HG03064 (cell line): ENCODE data around the gene ACOX3.
A peak's percentile ranks its signal among the peaks of the same experiment; 100 is the strongest.
"Not testable (repeated sequence)": the region's sequence is repeated elsewhere in the genome, so short reads cannot be mapped to it uniquely, and the experiment has no call there.

Experiments used
- ATAC-seq: cut with Tn5 transposase; IDR thresholded peaks from one replicate; pipeline ENCODE4 v1.9.1; 2021; ENCODE audit warnings: low read depth; ENCODE audit not compliant: unreplicated experiment

The ACOX3 gene

GRCh38 chr4:8435656-8436121, 4.8 kb downstream of the ACOX3 start:
- peak; percentile 47 for ATAC-seq

DNA sequence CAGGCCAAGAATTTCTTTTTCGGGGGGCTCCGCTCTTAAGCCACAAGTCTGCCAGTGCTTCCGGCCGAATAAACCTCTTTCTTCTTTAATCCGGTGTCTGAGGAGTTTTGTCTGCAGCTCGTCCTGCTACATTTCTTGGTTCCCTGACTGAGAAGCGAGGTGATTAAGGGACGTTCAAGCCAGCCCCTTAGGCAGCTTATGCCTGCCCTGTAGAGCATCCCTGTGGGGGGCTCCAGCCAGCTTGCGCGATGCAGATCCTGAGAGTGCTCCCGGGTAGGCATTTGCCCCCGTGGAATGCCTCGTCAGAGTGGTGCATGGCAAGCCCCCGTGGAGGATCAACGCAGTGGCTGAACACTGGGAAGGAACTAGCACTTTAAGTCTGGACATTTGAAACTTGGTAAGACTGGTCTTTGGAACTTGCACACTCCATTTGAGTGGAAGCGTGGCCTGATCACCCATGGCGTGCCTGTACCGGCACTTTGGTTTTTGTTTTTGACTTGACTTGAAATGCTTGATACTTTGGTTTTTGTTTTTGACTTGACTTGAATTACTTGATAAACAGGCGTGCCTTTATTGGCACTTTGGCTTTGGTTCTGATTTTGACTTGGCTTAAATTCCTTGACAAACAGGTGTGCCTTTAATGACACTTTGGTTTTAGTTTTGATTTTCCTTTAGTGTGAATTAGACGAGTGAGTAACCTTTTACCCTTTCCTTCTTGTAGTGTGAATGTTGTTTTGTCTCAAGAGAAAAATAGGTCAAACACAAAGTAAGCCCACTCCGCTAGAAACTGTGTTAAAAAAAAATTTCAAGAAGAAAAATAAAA, 6.1 kb downstream of the ACOX3 start:
- ATAC-seq, result no peak

DNA sequence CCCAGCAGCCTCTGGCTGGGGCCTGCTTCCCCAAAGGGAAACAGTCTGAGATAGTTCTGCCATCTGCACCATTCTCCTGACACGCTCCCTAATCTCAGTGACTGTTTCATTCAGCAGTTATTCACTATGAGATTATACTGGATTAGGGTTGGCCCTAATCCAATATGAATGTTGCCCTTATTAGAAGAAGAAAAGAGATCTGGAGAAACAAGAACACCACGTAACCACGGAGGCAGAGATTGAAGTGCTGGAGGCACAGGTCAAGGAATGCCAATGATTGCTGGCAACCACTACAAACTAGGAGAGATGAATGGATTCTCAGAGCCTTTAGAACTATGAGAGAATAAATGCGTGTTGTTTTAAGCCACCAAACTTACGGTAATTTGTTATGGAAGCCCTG, 7.4 kb downstream of the ACOX3 start:
- ATAC-seq, result no peak

DNA sequence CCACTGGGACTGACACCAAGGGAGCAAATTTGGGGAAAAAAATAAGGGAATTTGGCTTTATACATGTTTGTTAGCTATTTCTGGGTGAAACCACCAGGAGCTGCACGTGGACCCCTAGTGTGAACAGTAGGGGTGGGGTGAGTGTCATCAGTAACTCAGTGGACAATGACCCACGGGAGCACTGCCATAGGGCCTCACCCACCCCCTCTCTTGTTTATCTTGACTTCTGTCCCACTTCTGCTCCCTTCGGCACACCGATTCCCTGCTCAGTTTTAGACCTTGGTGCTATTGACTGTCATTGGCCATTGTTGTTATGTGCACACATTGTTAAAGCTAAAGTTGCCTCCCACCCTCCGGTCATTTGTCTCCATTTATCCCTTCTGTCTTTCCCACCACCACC, 9.0 kb downstream of the ACOX3 start:
- no peak for ATAC-seq

GRCh38 chr4:8428288-8429097, 12.0 kb downstream of the ACOX3 start:
- peak; percentile 95 for ATAC-seq

GRCh38 chr4:8427761-8428287, 12.7 kb downstream of the ACOX3 start:
- peak; percentile 39 for ATAC-seq

DNA sequence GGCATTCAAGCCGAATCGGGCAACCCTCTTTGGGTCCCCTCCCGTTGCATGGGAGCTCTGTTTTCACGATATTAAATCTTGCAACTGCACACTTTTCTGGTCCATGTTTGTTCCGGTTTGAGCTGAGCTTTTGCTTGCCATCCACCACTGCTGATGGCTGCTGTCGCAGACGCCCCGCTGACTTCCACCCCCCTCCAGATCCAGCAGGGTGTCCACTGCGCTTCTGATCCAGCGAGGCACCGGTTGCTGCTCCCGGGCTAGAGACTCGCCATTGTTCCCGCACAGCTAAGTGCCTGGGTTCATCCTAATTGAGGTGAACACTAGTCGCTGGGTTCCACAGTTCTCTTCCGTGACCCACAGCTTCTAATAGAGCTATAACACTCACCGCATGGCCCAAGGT, 13.3 kb downstream of the ACOX3 start:
- no peak for ATAC-seq

DNA sequence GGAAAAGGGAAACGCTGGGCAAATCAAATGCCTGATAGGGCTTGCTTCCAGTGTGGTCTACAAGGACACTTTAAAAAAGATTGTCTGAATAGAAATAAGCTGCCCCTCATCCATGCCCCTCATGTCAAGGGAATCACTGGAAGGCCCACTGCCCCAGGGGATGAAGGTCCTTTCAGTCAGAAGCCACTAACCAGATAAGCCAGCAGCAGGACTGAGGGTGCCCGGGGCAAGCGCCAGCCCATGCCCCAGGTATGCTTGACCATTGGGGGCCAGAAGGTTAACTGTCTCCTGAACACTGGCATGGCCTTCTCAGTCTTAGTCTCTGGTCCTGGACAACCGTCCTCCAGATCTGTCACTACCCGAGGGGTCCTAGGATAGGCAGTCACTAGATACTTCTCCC, 17.7 kb downstream of the ACOX3 start:
- ATAC-seq, result no peak

GRCh38 chr4:8422327-8422726, 18.2 kb downstream of the ACOX3 start:
- ATAC-seq, result no peak

GRCh38 chr4:8420151-8420550, 20.4 kb downstream of the ACOX3 start:
- not testable (repeated sequence) for ATAC-seq

GRCh38 chr4:8419222-8420041, 21.1 kb downstream of the ACOX3 start:
- no peak for ATAC-seq

- no peak for ATAC-seq
Observed at GRCh38 chr4:8417071-8417614, 23.4 kb downstream of the ACOX3 start.

DNA sequence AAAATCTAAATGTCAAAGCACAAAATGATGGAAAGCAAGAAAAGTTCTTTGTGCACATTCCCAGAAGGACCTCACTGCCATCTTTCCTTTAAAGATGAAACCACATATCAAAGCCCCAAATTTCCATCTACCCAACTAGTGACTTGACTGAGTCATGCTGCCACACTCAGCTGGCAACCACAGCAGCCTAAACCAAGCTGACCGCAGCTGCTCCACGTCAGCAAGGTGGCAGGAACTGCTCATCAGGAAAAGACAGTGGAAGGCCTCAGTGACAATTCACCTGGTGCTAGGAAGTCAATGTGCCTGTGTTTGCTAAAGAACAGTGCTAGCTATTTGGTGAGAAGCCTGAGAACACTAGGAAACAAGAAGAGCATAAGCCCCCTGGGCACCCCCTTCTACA, 26.1 kb downstream of the ACOX3 start:
- no peak for ATAC-seq

DNA sequence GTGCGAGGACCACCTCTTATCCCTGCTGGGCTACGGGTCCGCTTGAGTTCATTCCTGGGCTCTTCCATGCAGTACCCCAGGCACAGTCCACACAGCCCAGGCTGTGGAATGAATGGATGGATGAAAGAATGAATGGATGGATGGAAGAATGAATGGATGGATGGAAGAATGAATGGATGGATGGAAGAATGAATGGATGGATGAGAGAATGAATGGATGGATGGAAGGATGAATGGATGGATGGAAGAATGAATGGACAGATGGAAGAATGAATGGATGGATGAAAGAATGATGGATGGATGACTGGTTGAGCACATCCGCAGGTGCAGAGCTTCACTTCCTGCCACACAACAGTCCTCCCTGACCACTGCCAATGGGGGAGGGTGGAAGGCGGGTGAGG, 28.2 kb downstream of the ACOX3 start:
- no peak for ATAC-seq

- ATAC-seq, result no peak
Observed at GRCh38 chr4:8411351-8412180, 29.0 kb downstream of the ACOX3 start.

DNA sequence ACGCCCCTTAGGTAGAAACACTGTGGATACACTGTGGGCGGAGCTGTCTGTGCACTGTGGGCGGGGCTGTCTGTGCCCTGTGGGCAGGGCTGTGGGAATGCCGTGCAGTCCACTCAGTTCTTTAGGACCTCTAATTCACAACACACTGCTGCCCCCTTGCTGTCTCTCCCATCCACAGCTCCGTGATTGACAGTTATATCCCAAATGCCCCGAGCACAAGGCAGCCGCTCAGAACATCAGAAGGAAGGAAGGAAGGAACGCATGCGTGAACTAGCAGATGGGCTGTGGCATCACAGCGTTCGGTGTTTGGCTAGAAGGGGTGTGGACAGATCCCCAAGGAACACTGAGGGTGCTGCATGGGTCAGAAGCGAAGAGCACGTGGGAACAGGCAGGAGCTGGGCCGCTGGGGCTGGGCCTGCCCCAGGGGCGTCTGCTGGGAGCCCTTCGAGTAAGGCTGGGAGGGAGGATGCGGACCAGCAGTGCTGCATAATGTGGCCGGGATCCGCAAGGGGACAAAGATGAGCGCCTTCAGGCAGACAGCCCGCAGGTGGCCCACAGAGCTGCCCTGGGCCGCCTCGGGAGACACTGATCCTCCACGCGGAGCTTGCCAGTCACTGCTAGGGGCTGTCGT, 29.8 kb downstream of the ACOX3 start:
- ATAC-seq, result no peak

DNA sequence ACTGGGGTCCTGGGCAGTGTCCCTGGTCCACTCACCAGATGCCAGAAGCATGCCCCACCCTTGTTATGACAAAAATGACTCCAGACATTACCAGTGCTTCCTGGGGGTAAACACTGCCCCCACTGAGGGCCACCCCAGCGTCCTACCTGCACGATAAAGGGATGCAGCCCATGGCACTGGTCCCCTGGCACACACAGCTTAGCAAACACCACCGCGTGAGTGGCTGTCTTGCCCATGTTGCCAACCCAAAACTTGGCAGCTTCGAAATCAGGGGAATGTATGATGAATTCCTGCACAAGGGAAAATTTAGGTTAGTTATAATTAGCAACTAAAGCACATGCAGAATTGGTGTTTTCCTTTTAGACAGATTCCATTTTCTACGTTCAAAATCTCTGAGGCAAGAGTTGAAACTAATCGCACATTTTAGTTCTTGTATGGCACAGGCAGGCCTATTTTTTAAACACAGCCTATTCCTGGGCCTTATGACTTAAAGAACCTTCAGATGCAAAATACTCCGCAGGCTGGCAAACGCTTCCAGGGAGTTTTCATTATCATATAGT, 30.4 kb downstream of the ACOX3 start:
- no peak for ATAC-seq

GRCh38 chr4:8409264-8410065, 31.1 kb downstream of the ACOX3 start:
- ATAC-seq, result no peak
